ENCODE data around the gene TIMP4. TPM values are rescaled to one million over a fixed set of nuclear protein-coding genes. Genes with fewer than 3 reads are reported as not detected.

Gene TIMP4
- total RNA-seq, 1 experiment from 2014 or later = 8.4 TPM

DNA sequence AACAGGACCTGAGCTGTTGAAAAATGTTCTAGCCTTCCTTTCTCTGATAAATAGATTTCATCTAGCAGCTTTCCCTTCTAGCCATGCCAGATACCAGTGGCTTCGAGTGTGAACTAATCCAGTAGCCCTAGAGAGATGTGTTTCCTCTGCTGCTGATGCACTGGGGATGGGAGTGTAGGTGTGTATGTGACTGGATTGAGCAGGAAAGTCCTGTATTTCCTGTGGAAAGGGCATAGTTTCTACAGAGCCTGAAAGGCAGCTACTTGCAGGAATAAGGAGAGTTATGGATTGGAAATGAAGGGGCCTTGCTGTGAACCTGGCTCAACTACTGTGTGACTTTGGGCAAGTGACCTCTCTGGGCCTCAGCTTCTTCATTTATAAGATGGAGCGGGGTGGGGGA, 8.6 kb downstream of the TIMP4 start:
- H3K14ac ChIP-seq (ENCODE audit: insufficient read depth, low read length) = no peak overlapping the region
- Mint-ChIP-seq H3K36me3 (ENCODE audit: insufficient read depth in 1 of 3, low read depth in 3 of 3) (peaks cover 3 to 43% (median 8%) of the 10 kb centered on the region in 3 experiments; a peak in 6 of 7 replicates), H3K4me1 (peaks cover 0 to 2% of the 10 kb centered on the region in 2 experiments; a peak in 1 of 4 replicates), H3K27ac (no peak overlapping the region), H3K4me3 (no peak overlapping the region), H3K27me3 (ENCODE audit: low read depth) (no peaks in the 10 kb centered on the region), H3K9me3 (no peaks in the 10 kb centered on the region)
- peaks cover 2% of the 10 kb centered on the region for H4K20me1 ChIP-seq (ENCODE audit: control insufficient read depth, insufficient read depth, insufficient read length)
- H4K91ac ChIP-seq (ENCODE audit: insufficient read length, low read depth, low read length) = no peak overlapping the region
- H3K23ac ChIP-seq (ENCODE audit: insufficient read length, low read depth, low read length) = no peak overlapping the region
- no peak overlapping the region for H3K9ac ChIP-seq (ENCODE audit: extremely low read depth, insufficient read length, low read length)
- H2AFZ ChIP-seq (ENCODE audit: low read length) = no peak overlapping the region
- H4K8ac ChIP-seq (replicated peaks; ENCODE audit: insufficient read length, low read depth, low read length) = no peak overlapping the region
- no peak overlapping the region for H3K4me2 ChIP-seq (ENCODE audit: insufficient read depth, insufficient read length, low read length)
- H2AK5ac ChIP-seq (ENCODE audit: insufficient read length, low read length) = no peak overlapping the region
- H3K23me2 ChIP-seq (ENCODE audit: insufficient read length, low read depth, low read length, poor library complexity, severe bottlenecking) = no peaks in the 10 kb centered on the region
- H3K4ac ChIP-seq (ENCODE audit: low read depth, low read length) = no peak overlapping the region
- DNase-seq = no peak
- no peak overlapping the region for H2BK20ac ChIP-seq (ENCODE audit: low read depth, low read length, poor library complexity, severe bottlenecking)
- no peak overlapping the region for H2BK120ac ChIP-seq (ENCODE audit: low read depth, low read length, poor library complexity, severe bottlenecking)
- no peaks in the 10 kb centered on the region for H3K79me1 ChIP-seq (ENCODE audit: insufficient read depth, low read depth, low read length, poor library complexity, severe bottlenecking)
- H3K56ac ChIP-seq (ENCODE audit: insufficient read length, low read depth, low read length) = no peak overlapping the region
- H3K27ac ChIP-seq (ENCODE audit: insufficient read length, low read depth, low read length) = no peak overlapping the region
- H3K4me1 ChIP-seq (ENCODE audit: insufficient read depth, low read length) = no peaks in the 10 kb centered on the region
- no peak for TF ChIP-seq CTCF (conservative IDR thresholded peaks at IDR 0.05)
- H3T11ph ChIP-seq (ENCODE audit: low read length) = no peak overlapping the region
- WGBS (ENCODE audit: extremely low coverage, insufficient read length, low lambda C conversion rate) = no CpG with 5 or more reads among the region's 2 CpGs
- H3K9me3 ChIP-seq (ENCODE audit: control insufficient read depth, low read depth, low read length) = no peaks in the 10 kb centered on the region
- no peak overlapping the region for H3K18ac ChIP-seq (ENCODE audit: insufficient read length, low read depth, low read length)
- H3K27me3 ChIP-seq (ENCODE audit: insufficient read depth, low read length) = no peaks in the 10 kb centered on the region
- no peak overlapping the region for H2BK12ac ChIP-seq (ENCODE audit: insufficient read length, low read depth, low read length)
- H4K5ac ChIP-seq (ENCODE audit: insufficient read length, low read depth, low read length) = no peak overlapping the region
- no peak overlapping the region for H2BK15ac ChIP-seq (ENCODE audit: low read depth, low read length)
- no peak overlapping the region for H2BK5ac ChIP-seq (ENCODE audit: insufficient read length, low read length)
- no peaks in the 10 kb centered on the region for H3K79me2 ChIP-seq (ENCODE audit: insufficient read depth, low read length)
